Upper lobe of left lung (tissue), 6 donors: Measurements from ENCODE around the gene TTR. TPM values are rescaled to one million over a fixed set of nuclear protein-coding genes. Genes with fewer than 3 reads are reported as not detected.
A peak's percentile ranks its signal among the peaks of the same experiment; 100 is the strongest.

ENCODE experiments used
- ATAC-seq, 2 donors: fragments of 200-7000 bp; cut with Tn5 transposase; one replicate each; pipeline ENCODE4 v1.9.1; 2022; ENCODE audit warnings: mild to moderate bottlenecking in 2 of 2, moderate library complexity in 2 of 2; ENCODE audit not compliant: low FRiP score in 2 of 2
- DNase-seq, 2 donors: peaks; one replicate each; pipeline ENCODE4 v3.0.0-alpha.2; 2019 to 2020
- H3K27ac ChIP-seq, 4 donors: fragments of 200-600 bp; sonication (generic); one replicate each; pipeline ENCODE4 v1.5.1; 2016 to 2019
- H3K27me3 ChIP-seq, 4 donors: fragments of 200-600 bp; sonication (generic); one replicate each; pipeline ENCODE4 v1.5.1; 2017 to 2019
- H3K36me3 ChIP-seq, 4 donors: fragments of 200-600 bp; sonication (generic); one replicate each; pipeline ENCODE4 v1.5.1; 2016 to 2019
- H3K4me1 ChIP-seq, 4 donors: fragments of 200-600 bp; sonication (generic); one replicate each; pipeline ENCODE4 v1.5.1; 2018 to 2019
- H3K4me3 ChIP-seq, 4 donors: fragments of 200-600 bp; sonication (generic); one replicate each; pipeline ENCODE4 v1.5.1; 2017 to 2019; ENCODE audit warnings: mild to moderate bottlenecking in 2 of 4, moderate library complexity in 1 of 4
- H3K9me3 ChIP-seq, 4 donors: fragments of 200-600 bp; sonication (generic); one replicate each; pipeline ENCODE4 v1.5.1; 2018 to 2019
- EP300 ChIP-seq, 4 donors: sonication (generic); formaldehyde crosslinking; IDR thresholded peaks; one replicate each; pipeline ENCODE4 v1.5.1; 2017; ENCODE audit warnings: antibody characterized with exemption in 4 of 4, control low read depth in 2 of 4
- POLR2A ChIP-seq, 4 donors: fragments of 450-650 bp; IDR thresholded peaks; one replicate each; pipeline ENCODE4 v1.5.1; 2016 to 2017; ENCODE audit warnings: antibody characterized with exemption in 4 of 4, mild to moderate bottlenecking in 2 of 4
- POLR2AphosphoS5 ChIP-seq, 2 donors: sonication (generic); formaldehyde crosslinking; IDR thresholded peaks; one replicate each; pipeline ENCODE4 v1.5.1; 2017; ENCODE audit warnings: antibody characterized with exemption in 2 of 2
- WGBS, 2 donors: methylation state at CpG; one replicate each; pipeline ENCODE4 v1.1.5; 2017 to 2018; 5-methylcytosine and 5-hydroxymethylcytosine counted together
- total RNA-seq, 6 donors: library from RNA; depleted of rRNA in 4 of 6; stranded (reverse); fragments of >200 nt in 4 of 6; gene quantifications; one replicate each; pipeline versions ENCODE4 v1.1.0 to v1.2.1, GENCODE V29; 2016 to 2021
- TF ChIP-seq, protein P1 (sequence below), 6 experiments: fragments of 450-650 bp in 4 of 6; fragments of 200-600 bp in 2 of 6; sonication (generic) in 2 of 6; IDR thresholded peaks; one replicate each; pipeline ENCODE4 v1.5.1; 2016 to 2019; ENCODE audit warnings: antibody characterized with exemption in 6 of 6
- donor health status: DM: no; HTN: no; CAD: no; lungs with moderate emphysema.
- donor health status: DM: no; HTN: yes; CAD: no; lungs with severe emphysema.

The TTR gene
- total RNA-seq, 6 donors from 2014 or later, result 0.86 to 2.4 TPM; not detected in 4

DNA sequence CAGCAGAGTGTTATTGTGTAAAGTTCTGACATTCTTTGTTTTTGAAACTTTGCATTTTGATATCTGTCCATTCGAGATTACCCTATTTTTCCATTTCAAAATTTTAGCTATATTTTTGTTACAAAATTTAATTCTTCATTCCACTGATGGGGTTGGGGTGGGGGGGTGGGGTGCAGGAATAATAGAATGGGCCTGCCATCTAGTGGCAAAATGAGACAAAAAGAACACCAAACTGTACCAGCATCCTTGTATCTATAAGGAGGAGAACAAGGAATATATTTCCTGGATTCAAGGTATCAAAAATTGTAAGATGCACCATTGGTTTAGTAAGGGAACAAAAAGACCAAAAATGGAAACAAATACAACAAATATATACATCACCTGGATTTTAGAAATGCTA, 27.9 kb upstream of the TTR start:
- Histone ChIP-seq H3K27me3 (no peaks in the 10 kb centered on the region), H3K9me3 (no peaks in the 10 kb centered on the region), H3K27ac (no peak overlapping the region), H3K4me1 (no peaks in the 10 kb centered on the region), H3K4me3 (no peak overlapping the region), H3K36me3 (no peaks in the 10 kb centered on the region)
- WGBS, 2 donors, result 0 to 29% methylated on average over 1 of the region's 1 CpG
- ATAC-seq, result no peak
- no peak for DNase-seq
- TF ChIP-seq POLR2AphosphoS5 (IDR thresholded peaks at IDR 0.05), result no peak
- TF ChIP-seq POLR2A (IDR thresholded peaks at IDR 0.05), result no peak
- TF ChIP-seq, protein P1, sequence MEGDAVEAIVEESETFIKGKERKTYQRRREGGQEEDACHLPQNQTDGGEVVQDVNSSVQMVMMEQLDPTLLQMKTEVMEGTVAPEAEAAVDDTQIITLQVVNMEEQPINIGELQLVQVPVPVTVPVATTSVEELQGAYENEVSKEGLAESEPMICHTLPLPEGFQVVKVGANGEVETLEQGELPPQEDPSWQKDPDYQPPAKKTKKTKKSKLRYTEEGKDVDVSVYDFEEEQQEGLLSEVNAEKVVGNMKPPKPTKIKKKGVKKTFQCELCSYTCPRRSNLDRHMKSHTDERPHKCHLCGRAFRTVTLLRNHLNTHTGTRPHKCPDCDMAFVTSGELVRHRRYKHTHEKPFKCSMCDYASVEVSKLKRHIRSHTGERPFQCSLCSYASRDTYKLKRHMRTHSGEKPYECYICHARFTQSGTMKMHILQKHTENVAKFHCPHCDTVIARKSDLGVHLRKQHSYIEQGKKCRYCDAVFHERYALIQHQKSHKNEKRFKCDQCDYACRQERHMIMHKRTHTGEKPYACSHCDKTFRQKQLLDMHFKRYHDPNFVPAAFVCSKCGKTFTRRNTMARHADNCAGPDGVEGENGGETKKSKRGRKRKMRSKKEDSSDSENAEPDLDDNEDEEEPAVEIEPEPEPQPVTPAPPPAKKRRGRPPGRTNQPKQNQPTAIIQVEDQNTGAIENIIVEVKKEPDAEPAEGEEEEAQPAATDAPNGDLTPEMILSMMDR (IDR thresholded peaks at IDR 0.05), result no peak
- TF ChIP-seq EP300 (IDR thresholded peaks at IDR 0.05), result no peak

DNA sequence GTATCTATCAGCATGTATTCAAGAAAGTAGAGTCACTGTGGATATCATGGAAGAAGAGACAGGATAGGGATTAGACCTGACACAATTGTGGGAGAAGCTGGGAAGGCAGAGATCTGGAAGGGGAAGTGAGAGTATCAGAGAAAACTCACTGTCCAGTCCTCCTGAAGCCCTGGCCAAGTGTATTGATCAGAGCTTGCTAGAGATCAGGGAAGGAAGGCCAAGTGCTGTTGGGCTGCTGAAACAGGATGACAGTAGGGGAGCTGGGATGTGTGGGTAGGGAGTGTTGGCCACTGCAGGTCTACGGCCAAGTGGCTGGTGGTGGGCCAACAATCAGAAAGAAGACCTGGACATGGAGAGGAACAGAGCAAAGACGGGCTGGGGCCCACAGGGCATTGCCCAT, 26.3 kb upstream of the TTR start:
- H3K9me3 ChIP-seq, result no peaks in the 10 kb centered on the region
- ATAC-seq (peak in 1 of 2 donors; percentile 32), DNase-seq (no peak)
- no peak overlapping the region for H3K4me3 ChIP-seq
- TF ChIP-seq EP300 (IDR thresholded peaks at IDR 0.05) (no peak), POLR2AphosphoS5 (IDR thresholded peaks at IDR 0.05) (no peak), POLR2A (IDR thresholded peaks at IDR 0.05) (no peak)
- TF ChIP-seq, protein P1 (IDR thresholded peaks at IDR 0.05), result no peak
- no peaks in the 10 kb centered on the region for H3K4me1 ChIP-seq
- no peak overlapping the region for H3K27ac ChIP-seq
- H3K36me3 ChIP-seq, result no peaks in the 10 kb centered on the region
- H3K27me3 ChIP-seq, result no peaks in the 10 kb centered on the region
- 83 to 93% methylated on average over 2 of the region's 2 CpGs for WGBS, 2 donors

DNA sequence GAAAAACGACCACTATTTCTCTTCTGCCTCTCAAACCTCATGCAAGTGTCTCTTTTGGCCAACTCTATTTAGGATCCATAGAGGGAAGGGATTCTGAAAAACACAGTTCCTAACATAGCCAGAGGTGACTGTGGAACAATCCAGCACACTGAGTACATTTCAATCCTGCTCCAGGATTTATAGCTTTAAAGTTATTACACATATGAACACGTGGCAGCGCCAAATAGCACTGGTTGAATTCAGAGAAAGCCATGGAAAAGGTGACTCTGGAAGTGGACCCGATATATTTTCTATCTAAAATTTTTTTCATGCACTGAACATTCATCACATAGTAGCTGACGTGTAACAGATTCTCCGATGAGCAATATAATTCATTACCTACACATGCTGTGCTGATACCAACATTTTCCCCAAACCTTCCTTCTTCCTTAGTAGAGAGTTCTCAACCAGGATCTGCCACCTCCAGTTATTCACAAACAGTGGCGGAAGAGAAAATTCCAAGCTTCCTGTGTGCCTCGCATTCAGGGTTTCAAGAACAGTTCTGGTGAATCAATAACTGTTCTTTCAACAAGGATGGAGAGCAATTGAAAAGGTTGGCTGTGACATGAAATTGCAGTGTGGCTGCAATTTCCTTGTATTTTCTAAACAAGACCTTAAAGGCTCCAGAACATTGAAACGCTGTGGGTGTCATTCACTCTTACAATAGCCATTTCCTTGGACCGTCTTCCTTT, 25.7 kb upstream of the TTR start:
- no peak for ATAC-seq
- no peak overlapping the region for H3K4me3 ChIP-seq
- WGBS, 2 donors, result 72 to 76% methylated on average over 10 of the region's 10 CpGs

DNA sequence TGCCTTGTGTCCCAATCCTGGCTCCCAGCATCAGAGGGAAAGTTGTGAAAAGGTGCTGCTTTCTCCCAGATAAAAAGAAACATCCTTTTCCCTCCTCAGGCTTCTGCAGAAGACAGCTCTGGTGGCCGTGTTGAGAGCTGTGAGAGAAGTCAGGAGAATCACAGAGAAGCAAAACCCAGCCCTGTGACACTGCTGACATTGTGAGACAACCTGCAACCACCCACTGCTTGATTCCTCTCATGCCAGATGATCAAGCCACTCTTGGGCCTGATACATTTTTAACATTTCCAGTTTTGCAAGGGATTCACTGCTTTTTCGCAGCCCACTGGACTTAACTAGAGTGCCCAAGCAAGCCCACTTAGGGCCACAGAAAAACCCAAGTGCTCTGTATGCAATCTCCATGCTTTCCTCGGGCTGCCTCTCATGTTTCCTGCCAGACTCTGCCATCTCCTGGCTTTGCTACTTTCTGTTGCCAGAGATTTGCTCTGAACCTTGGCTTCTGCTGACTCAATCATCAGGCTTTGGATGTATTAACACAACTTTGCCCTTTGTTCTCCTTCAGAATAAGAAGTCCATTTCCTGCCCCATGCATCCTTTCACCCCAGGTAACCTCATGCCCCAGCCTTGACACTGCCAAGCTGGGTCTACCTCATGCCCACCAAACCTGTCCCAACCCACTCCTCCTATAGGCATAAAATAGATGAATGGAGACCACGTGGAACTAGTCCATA, 24.9 kb upstream of the TTR start:
- Histone ChIP-seq H3K4me1 (no peaks in the 10 kb centered on the region), H3K27me3 (no peaks in the 10 kb centered on the region), H3K9me3 (no peaks in the 10 kb centered on the region), H3K27ac (no peak overlapping the region), H3K36me3 (no peaks in the 10 kb centered on the region), H3K4me3 (no peak overlapping the region)
- ATAC-seq, result no peak
- 61 to 66% methylated on average over 4 of the region's 4 CpGs for WGBS, 2 donors
- no peak for TF ChIP-seq POLR2AphosphoS5 (IDR thresholded peaks at IDR 0.05)
- no peak for TF ChIP-seq POLR2A (IDR thresholded peaks at IDR 0.05)
- no peak for TF ChIP-seq EP300 (IDR thresholded peaks at IDR 0.05)
- TF ChIP-seq, protein P1 (IDR thresholded peaks at IDR 0.05), result no peak
- no peak for DNase-seq

More for the DNA sequence above, 25.7 kb upstream of the TTR start:
- Histone ChIP-seq H3K4me1 (no peaks in the 10 kb centered on the region), H3K36me3 (no peaks in the 10 kb centered on the region), H3K27me3 (no peaks in the 10 kb centered on the region), H3K9me3 (no peaks in the 10 kb centered on the region), H3K27ac (no peak overlapping the region)
- no peak for DNase-seq
- TF ChIP-seq POLR2A (IDR thresholded peaks at IDR 0.05), result no peak
- no peak for TF ChIP-seq POLR2AphosphoS5 (IDR thresholded peaks at IDR 0.05)
- no peak for TF ChIP-seq EP300 (IDR thresholded peaks at IDR 0.05)
- TF ChIP-seq, protein P1 (IDR thresholded peaks at IDR 0.05), result no peak
